ENCODE data around the gene PSTPIP1.

PSTPIP1 gene

GRCh38 chr15:77044228-77045042, 49.5 kb downstream of the PSTPIP1 start:
- no peak overlapping the region for H3K4me3 ChIP-seq (ENCODE audit: low read depth, low read length)
- no peak for TF ChIP-seq CTCF (IDR thresholded peaks at IDR 0.05; ENCODE audit: low read depth, low read length)

GRCh38 chr15:77045985-77046384, 51.1 kb downstream of the PSTPIP1 start:
- H3K4me3 ChIP-seq (ENCODE audit: low read depth, low read length): no peak overlapping the region
- TF ChIP-seq CTCF (IDR thresholded peaks at IDR 0.05; ENCODE audit: low read depth, low read length): no peak

GRCh38 chr15:77046704-77047412, 51.9 kb downstream of the PSTPIP1 start:
- TF ChIP-seq CTCF (IDR thresholded peaks at IDR 0.05; ENCODE audit: low read depth, low read length): no peak
- H3K4me3 ChIP-seq (ENCODE audit: low read depth, low read length): no peak overlapping the region

GRCh38 chr15:77048135-77048876, 53.4 kb downstream of the PSTPIP1 start:
- no peak for TF ChIP-seq CTCF (IDR thresholded peaks at IDR 0.05; ENCODE audit: low read depth, low read length)
- no peak overlapping the region for H3K4me3 ChIP-seq (ENCODE audit: low read depth, low read length)

GRCh38 chr15:77052556-77052955, 57.6 kb downstream of the PSTPIP1 start:
- no peak overlapping the region for H3K4me3 ChIP-seq (ENCODE audit: low read depth, low read length)
- no peak for TF ChIP-seq CTCF (IDR thresholded peaks at IDR 0.05; ENCODE audit: low read depth, low read length)

- no peak for TF ChIP-seq CTCF (IDR thresholded peaks at IDR 0.05; ENCODE audit: low read depth, low read length)
These were observed 58.8 kb downstream of the PSTPIP1 start for GRCh38 chr15:77053709-77054108.

More at GRCh38 chr15:77053709-77054108, 58.8 kb downstream of the PSTPIP1 start:
- H3K4me3 ChIP-seq (ENCODE audit: low read depth, low read length): no peak overlapping the region
